Endothelial cell (in vitro differentiated cells): ENCODE data around the gene DRAM1. TPM values are rescaled to one million over a fixed set of nuclear protein-coding genes. Genes with fewer than 3 reads are reported as not detected.

Source experiments
- DNase-seq: peaks from one replicate; pipeline ENCODE4 v3.0.0; 2021; ENCODE audit warnings: low spot score
- H3K27ac Mint-ChIP-seq: one replicate; pipeline ENCODE4 v1.8.0; 2021; ENCODE audit warnings: mixed read lengths, inconsistent platforms; ENCODE audit not compliant: unreplicated experiment
- H3K27me3 Mint-ChIP-seq: one replicate; pipeline ENCODE4 v1.8.0; 2021; ENCODE audit warnings: mild to moderate bottlenecking, moderate library complexity, mixed read lengths, inconsistent platforms; ENCODE audit not compliant: unreplicated experiment
- H3K36me3 Mint-ChIP-seq: one replicate; pipeline ENCODE4 v1.8.0; 2021; ENCODE audit warnings: mild to moderate bottlenecking, low read depth, mixed read lengths, inconsistent platforms; ENCODE audit not compliant: unreplicated experiment
- H3K4me1 Mint-ChIP-seq: one replicate; pipeline ENCODE4 v1.8.0; 2021; ENCODE audit warnings: mild to moderate bottlenecking, mixed read lengths, inconsistent platforms; ENCODE audit not compliant: unreplicated experiment
- H3K4me3 Mint-ChIP-seq: one replicate; pipeline ENCODE4 v1.8.0; 2021; ENCODE audit warnings: mild to moderate bottlenecking, mixed read lengths, inconsistent platforms; ENCODE audit not compliant: unreplicated experiment
- H3K9me3 Mint-ChIP-seq: one replicate; pipeline ENCODE4 v1.8.0; 2021; ENCODE audit warnings: mixed read lengths, inconsistent platforms; ENCODE audit not compliant: unreplicated experiment
- total RNA-seq: library from RNA; stranded (reverse); fragmentation: NEBNext Ultra II Directional; extraction: Animal tissue kit (Norgen Biotek cat#: 25700); gene quantifications from one replicate; pipeline ENCODE4 v1.2.1, GENCODE V29; 2021; ENCODE audit not compliant: unreplicated experiment
- TF ChIP-seq, protein P1 (sequence below): fragments of 200-600 bp; sonication (generic); IDR thresholded peaks from one replicate; pipeline ENCODE4 v1.5.0; 2021; ENCODE audit warnings: antibody characterized with exemption; ENCODE audit not compliant: unreplicated experiment

DRAM1 gene
- total RNA-seq, 1 donor from 2014 or later, result 26.9 TPM

DNA sequence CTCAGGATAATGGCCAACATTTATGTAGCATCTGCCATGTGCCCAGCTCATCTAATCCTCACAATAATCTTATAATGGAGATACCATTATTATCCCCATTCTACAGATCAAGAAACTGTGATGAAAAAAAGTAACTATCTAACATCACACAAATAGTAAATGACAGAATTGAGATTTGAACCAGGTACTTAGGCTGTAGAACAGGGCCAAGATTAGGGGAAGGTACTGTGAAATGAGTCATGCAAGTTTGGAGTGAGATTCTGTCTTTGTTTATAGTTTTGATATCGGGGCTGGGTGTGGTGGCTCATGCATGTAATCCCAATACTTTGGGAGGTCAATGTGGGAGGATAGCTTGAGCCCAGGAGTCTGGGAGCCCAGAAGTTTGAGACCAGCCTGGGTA is 45.4 kb upstream of the DRAM1 start:
- no peak for DNase-seq
- no peak overlapping the region for H3K27ac Mint-ChIP-seq
- peaks cover 6% of the 10 kb centered on the region for H3K4me1 Mint-ChIP-seq
- H3K27me3 Mint-ChIP-seq, result peaks cover 2% of the 10 kb centered on the region
- H3K36me3 Mint-ChIP-seq, result no peaks in the 10 kb centered on the region
- TF ChIP-seq, protein P1, sequence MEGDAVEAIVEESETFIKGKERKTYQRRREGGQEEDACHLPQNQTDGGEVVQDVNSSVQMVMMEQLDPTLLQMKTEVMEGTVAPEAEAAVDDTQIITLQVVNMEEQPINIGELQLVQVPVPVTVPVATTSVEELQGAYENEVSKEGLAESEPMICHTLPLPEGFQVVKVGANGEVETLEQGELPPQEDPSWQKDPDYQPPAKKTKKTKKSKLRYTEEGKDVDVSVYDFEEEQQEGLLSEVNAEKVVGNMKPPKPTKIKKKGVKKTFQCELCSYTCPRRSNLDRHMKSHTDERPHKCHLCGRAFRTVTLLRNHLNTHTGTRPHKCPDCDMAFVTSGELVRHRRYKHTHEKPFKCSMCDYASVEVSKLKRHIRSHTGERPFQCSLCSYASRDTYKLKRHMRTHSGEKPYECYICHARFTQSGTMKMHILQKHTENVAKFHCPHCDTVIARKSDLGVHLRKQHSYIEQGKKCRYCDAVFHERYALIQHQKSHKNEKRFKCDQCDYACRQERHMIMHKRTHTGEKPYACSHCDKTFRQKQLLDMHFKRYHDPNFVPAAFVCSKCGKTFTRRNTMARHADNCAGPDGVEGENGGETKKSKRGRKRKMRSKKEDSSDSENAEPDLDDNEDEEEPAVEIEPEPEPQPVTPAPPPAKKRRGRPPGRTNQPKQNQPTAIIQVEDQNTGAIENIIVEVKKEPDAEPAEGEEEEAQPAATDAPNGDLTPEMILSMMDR, result no peak
- H3K9me3 Mint-ChIP-seq, result no peaks in the 10 kb centered on the region
- H3K4me3 Mint-ChIP-seq, result no peak overlapping the region

DNA sequence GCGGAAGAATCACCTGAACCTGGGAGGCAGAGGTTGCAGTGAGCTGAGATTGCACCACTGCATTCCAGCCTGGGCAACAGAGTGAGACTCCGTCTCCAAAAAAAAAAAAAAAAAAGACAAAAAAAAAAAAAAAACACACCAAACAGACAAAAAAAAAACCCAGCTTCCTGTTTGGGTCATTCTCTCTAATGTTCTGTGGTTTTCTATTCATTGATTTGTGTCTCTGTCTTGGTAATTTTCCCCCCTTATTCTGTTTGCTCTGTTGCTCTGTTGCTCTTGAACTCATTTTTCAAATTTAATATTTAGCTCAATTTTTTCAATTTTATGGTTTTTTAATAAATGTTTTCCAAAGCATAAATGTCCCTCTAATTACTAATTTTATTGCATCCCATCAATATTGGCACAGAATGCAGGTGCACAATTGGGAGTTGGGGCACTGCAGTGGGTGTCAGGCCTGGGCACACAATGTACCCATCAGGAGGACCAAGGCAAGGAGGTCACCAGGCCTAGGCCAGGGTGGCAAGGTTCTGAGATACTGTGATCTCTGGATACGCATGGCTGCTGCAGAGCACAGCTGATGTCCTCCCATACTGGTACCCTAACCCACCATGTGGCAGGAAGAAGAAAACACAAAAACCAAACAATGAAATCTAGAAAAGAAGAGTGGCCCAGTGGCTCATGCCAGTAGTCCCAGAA is 38.6 kb upstream of the DRAM1 start:
- Mint-ChIP-seq H3K36me3 (no peaks in the 10 kb centered on the region), H3K27me3 (peaks cover 3% of the 10 kb centered on the region), H3K4me1 (peaks cover 4% of the 10 kb centered on the region), H3K27ac (no peak overlapping the region), H3K9me3 (no peaks in the 10 kb centered on the region), H3K4me3 (no peak overlapping the region)
- DNase-seq, result no peak
- TF ChIP-seq, protein P1, result no peak

DNA sequence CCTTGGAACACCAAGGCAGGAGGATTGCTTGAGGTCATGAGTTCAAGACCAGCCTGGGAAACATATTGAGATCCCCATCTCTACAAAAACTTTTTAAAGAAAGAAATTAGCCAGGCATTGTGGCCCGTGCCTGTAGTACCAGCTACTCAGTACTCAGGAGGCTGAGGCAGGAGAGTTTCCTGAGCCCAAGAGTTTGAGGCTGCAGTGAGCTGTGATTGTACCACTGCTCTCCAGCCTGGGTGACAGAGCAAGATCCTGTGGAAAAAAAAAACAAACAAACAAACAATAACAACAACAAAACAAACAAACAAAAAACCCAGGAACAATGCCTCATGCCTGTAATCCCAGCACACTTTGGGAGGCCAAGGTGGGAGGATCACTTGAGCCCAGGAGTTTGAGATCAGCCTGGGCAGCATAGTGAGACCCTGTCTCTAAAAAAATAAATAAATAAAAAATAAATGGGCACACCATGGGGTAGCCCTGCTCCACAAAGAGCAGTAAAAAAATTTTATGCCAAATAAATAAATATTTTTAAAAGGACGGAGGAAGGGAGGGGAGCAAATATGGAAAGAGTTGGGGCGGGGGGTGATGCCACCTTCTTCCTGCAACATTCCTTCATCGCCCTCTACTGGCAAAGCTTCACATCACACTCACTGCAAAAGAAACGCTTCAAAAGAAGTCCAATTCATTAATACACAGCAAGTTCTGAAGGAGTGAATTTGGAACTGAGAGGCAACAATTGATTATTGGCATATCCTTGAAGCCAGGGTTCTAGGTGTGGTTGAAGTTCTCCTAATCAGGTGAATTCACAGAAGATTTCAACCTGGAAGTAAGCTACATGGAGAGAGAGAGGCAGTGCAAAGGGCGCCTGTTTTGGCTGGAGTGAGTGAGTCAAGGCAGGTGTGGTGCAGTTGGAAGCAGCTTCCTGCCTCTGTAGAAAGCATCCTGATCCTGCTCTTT is 37.8 kb upstream of the DRAM1 start:
- no peaks in the 10 kb centered on the region for H3K9me3 Mint-ChIP-seq
- TF ChIP-seq, protein P1, result peak; percentile 85
- no peaks in the 10 kb centered on the region for H3K36me3 Mint-ChIP-seq
- H3K27ac Mint-ChIP-seq, result no peak overlapping the region
- peaks cover 4% of the 10 kb centered on the region for H3K4me1 Mint-ChIP-seq
- peak; percentile 63 for DNase-seq
- H3K4me3 Mint-ChIP-seq, result no peak overlapping the region
- H3K27me3 Mint-ChIP-seq, result peaks cover 3% of the 10 kb centered on the region

DNA sequence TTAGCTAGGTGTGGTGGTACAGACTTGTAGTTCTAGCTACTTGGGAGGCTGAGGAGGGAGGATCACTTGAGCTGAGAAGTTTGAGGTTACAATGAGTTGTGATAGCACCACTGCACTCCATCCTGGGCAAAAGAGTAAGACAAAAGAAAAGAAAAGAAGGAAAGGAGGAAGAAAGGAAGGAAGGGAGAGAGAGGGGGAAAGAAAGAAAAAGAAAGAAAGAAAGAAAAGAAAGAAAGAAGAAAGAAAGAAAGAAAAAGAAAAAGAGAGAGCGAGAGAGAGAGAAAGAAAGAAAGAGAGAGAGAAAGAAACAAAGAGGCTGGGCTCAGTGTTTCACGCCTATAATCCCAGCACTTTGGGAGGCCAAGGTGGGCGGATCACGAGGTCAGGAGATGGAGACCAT is 36.3 kb upstream of the DRAM1 start:
- Mint-ChIP-seq H3K4me1 (peaks cover 4% of the 10 kb centered on the region), H3K36me3 (no peaks in the 10 kb centered on the region), H3K27me3 (peaks cover 3% of the 10 kb centered on the region), H3K4me3 (no peak overlapping the region), H3K27ac (no peak overlapping the region), H3K9me3 (no peaks in the 10 kb centered on the region)
- DNase-seq, result no peak
- TF ChIP-seq, protein P1, result no peak
